Hepatic stellate cell (primary cell): ENCODE data around the gene PROB1.
"Not testable (repeated sequence)": the region's sequence is repeated elsewhere in the genome, so short reads cannot be mapped to it uniquely, and the experiment has no call there.

ENCODE experiments used
- DNase-seq: peaks from one replicate; pipeline ENCODE4 v3.0.0; 2011; ENCODE audit warnings: low spot score

The PROB1 gene

DNA sequence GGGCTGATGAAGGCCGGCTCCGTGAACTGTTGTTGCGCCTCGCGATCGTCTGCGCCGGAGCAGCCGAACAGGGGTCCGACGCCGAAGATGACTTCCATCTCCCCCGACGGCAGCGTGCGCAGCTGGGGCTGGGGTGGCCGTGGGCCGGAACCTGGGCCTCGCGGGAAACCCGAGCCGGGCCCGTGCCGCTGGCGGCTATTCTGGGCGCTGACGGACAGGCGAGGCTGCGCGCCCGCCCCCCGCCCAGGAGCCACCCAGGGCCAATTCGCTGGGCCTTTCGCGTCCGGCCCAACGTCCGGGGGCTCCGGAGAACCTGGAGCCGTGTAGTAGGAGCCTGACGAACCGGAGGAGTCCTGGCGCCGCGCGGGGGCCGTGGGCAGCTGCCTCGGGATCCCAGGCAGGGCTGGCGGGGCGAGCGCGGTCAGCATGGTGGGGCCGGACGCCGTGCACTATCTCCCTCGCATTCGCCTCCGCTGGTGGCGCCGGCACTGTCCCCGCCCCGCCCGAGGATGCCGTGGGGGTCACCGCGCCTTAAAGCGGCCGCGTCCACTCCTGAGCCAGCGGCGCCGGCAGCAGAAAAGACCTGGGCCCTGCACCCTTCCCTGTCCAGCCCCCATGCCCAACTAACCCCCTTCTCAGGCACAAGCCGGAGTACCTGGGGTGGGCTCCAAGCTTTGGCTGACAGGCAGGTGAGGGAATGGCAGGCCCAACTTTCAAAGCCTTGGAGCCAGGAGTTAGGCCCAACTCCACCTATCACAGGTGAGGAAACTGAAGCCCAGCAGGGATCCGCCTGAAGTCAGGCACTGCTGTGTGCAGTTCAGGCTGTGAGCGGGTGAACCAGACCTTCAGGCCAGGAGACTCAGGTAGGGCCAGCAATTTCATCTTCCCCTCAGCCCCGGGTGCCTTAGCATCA is at the start of gene PROB1:
PROB1 (minus strand) TSS at position 451 of the 913 bp plus-strand sequence; CDS start at position 428, 23 bp downstream.
- DNase-seq = no peak

DNA sequence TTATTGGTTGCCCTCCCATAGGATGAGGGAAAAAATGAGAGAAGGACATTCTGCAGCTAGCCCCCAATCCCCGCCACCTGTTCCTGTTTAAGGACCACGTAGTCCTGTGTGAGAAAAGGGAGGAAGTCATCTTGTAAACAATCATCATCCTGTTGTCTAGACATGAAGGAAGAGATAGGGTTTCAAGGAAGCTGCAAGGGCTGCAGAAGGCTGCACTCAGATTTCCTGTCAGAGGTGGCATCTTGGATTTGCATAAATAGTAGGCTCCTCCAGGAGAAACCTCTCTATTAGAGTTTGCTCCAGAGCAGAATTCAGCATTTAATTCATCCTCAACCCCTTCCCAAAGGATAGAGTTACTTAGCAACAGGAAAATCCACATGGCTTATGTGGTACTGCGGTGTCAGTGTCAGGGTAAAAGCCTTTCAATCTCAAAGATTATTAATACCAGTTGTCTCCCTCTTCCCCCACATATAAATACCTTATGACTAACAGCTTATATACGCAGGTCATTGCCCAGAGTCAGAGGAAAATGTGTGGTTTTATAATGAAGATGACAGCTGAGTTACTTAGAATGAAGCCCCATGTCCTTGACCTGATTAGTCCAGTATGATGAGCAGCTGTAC is 49.0 kb upstream of the PROB1 start:
- peak; percentile 71 for DNase-seq

DNA sequence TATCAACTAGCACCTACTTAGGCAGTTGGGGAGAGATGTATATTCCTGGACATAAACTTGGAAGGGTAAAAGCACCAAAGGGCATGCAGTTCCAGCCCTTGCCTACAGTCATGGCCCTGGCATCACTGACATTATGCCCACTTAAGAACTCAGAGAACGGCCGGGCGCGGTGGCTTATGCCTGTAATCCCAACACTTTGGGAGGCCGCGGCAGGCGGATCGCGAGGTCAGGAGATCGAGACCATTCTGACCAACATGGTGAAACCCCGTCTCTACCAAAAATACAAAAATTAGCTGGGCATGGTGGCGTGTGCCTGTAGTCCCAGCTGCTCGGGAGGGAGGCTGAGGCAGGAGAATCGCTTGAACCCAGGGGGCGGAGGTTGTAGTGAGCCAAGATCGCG is 45.5 kb upstream of the PROB1 start:
- not testable (repeated sequence) for DNase-seq

DNA sequence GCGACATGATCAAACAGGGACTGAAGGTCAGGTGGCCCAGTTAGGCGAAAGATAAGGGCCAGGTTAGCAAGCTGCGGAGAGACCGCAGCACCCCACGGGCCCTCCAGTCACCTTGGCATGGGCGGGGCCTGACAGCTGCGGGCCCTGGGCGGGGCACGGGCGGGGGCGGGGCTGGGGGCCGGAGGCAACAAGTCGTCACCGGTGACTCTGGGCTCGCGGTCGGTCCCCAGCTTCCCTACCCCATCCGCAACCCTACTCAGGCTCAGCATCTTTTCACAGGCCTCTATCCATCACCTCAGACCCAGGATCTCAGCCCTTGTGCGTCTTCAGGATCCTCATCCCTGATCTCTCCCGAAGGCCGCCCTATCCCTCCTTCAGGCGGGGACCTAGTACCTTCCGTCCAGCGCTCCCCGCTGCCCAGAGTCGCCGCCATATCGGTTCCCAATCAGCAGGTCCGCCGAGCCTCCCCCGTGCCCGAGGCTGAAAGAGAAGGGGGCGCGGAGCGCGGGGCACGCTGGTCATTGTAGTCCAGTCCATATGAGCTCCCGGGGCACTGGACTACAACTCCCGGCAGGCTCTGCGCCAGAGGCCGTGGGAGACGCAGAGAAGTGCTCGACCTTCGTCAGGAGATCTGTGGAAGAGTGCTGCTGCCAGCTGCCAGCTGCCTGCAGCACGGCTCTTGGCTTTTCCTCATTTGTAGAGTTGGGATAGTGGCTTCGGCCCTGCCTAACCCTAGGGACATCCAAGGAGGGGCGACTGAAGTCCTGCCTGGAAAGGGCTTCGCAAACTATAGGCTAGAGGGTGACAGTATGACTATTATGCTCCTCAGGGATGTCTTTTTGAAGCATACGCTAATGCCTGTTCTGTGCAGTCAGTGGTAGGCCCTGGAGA is 44.4 kb upstream of the PROB1 start, which contains the start of gene DNAJC18:
DNAJC18 (minus strand) TSS at position 513 of the 891 bp plus-strand sequence; CDS start at position 433, 80 bp downstream.
- peak; percentile 94 for DNase-seq

DNA sequence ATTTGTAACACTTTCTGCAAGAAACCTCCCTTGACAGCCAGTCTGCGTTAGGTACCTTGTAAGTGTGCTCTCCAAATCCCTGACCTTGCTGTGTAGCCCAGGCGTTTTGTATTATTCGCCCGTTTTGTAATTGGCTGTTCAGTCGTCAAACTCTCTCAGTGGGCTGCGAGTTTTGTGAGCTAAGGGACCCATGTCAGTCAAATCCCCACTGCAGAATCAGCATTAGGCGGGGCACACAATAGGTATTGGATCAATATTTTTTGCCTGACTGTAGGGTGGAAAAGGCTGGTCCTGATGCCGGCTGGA is 43.8 kb upstream of the PROB1 start:
- no peak for DNase-seq

DNA sequence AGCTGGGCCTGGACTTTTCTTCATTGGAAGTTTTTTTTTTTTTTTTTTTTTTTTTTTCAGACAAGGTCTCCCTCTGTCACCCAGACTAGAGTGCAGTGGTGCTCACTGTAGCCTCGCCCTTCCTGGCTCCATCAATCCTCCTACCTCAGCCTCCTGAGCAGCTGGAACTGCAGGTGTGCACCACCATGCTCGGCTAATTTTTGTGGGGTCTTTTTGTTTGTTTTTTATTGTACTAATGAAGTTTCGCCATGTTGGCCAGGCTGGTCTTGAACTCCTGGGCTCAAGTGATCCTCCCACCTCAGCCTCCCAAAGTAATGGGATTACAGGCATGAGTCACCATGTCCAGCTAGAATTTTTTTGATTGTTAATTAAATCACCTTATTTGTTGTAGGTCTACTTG is 40.8 kb upstream of the PROB1 start:
- DNase-seq = no peak

GRCh38 chr5:139431706-139432105 is 36.8 kb upstream of the PROB1 start:
- DNase-seq = no peak

DNA sequence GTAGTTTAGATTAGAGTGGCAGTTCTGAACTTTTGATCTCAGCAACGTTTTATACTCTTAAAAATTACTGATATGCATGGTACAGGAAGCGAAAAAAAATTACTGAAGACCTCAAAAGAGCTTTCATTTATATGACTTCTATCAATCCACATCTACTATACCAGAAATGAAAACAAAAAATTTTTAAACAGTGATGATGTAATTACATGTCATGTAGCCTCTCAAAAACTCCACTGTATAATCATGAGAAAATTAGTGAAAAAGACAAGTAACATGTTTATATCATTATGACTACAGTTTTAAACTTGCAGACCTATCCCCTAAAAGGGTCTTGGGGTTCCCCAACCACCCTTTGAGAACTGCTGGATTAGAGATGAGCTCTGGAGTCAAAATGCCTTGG is 35.1 kb upstream of the PROB1 start:
- no peak for DNase-seq

DNA sequence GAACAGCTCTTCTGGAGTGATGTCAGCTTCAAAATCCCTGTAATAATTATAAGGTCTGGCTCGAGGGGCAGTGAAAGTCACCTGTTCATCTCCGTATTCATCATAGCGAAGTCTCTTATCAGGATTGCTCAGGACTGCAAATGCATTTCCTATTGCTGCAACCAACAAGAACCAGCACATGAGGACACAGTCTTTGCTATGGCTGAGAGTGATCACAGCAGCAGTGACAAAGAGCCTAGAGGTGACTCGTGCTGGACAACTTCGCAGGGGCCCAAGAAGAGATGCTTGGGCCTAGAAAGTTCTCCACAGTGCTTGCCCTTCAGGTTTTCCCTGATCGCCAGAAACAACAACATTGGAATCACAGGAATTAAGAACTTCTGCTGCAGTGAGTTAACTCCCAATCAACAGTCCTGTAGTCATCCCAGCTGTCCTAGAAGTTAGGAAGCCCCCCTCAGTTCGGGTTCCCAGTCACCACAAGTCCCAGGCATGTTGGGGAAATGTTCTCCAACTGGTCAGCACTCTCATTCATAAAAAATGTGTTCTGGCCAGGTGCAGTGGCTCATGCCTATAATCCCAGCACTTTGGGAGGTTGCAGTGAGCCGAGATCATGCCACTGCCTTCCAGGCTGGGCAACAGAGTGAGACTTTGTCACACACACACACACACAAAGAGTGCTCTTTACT is 31.4 kb upstream of the PROB1 start:
- peak; percentile 63 for DNase-seq

DNA sequence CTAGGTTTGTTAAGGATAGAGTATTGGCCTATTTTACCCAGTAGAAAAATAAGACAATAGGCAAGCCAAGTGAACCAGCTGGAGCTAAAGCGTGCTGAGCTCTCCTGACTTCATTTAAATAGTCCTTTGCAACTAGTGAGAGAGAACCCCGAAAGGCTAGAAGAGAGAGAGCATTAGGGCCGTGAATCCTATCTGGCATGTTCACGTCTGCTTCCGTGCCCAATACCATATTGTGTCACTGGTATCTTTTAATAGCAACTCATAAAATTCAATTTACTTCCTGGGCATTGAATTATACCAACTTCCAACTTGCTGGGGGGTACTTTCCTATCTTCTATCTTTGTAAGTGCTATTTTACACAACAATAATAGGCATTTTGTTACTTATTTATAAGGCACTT is 30.6 kb upstream of the PROB1 start:
- DNase-seq = no peak

- peak; percentile 73 for DNase-seq
Observed at GRCh38 chr5:139422307-139422893, 27.5 kb upstream of the PROB1 start.

GRCh38 chr5:139419226-139420192 is 24.6 kb upstream of the PROB1 start:
- no peak for DNase-seq

GRCh38 chr5:139418793-139419192 is 23.9 kb upstream of the PROB1 start:
- DNase-seq = no peak

DNA sequence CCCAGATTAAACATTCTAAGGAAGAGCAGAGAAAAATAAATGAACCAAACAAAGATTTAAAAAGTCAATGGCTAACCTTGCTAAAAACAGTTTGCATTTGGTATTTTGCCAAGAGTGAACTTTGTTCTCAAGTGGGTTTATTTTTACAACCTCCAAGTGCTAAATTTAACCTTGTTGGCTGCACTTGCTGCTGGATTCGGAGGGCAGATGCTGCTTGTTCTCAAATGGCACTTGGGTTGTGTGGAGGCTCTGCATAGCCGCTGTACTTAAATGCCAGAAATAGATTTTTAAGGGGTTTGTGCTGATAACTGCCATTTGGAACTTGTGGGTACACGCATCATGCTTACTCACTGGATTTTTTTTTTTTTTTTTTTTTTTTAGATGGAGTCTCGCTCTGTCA is 22.3 kb upstream of the PROB1 start:
- DNase-seq = no peak

DNA sequence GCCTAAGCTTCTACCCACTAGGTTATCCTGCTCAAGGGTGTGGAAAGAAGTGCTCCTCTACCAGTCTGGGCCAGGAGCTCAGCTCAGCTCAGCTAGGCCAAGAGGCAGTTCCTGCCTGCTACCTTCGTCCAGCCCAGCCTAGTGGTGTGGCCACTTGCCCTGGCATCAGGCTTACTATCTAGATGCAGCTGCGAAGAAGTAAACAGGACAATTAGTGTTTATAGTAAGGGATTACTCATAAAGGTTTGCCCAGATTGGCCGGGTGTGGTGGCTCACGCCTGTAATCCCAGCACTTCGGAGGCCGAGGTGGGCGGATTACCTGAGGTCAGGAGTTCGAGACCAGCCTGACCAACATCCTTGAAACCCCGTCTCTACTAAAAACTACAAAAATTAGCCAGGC is 21.7 kb upstream of the PROB1 start:
- DNase-seq = no peak

GRCh38 chr5:139415869-139416268 is 21.0 kb upstream of the PROB1 start:
- DNase-seq = no peak

- no peak for DNase-seq
Observed at GRCh38 chr5:139415221-139415861, 20.4 kb upstream of the PROB1 start.

- DNase-seq = peak; percentile 55
Observed at GRCh38 chr5:139414581-139415130, 19.8 kb upstream of the PROB1 start.

GRCh38 chr5:139413963-139414362 is 19.1 kb upstream of the PROB1 start:
- no peak for DNase-seq
